Germinal center (tissue), 1 donor: Measurements from ENCODE around the gene ASF1A.
A peak's percentile ranks its signal among the peaks of the same experiment; 100 is the strongest.
"Not testable (repeated sequence)": the region's sequence is repeated elsewhere in the genome, so short reads cannot be mapped to it uniquely, and the experiment has no call there.

ENCODE experiments used
- DNase-seq: peaks from one replicate; pipeline ENCODE4 v3.0.0; 2012; ENCODE audit warnings: mixed read lengths, low spot score

Gene ASF1A

DNA sequence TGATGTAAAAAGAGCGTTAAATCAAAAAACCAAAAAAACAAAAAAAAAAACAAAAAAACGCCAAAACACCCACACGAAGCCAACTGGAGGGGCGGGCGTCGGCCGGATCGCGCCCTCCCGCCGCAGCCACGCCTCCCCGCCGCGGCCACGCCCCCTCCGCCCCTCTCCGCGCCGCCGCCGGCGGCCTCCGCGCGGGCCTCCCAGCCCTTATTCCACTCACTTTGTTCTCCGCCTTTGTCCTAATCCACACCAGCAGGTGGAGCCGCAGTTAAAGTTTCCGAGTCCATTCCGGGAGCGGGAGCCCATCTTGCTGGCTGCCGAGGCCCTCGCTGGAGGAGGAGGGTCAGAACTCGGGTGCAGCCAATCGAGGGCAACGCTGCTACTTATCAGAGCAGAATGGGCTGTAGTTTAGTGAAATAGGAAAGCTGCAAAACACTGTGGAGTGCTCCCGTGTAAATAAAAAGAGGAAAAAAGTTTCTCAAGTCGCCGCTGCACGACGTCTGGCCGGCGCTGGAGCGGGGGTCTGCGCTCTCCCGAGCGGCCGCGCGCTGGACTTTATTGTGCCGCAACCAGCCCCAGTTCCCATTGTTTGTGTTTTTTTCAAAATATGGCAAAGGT is at the start of gene ASF1A:
Gene ASF1A, plus strand, starts transcription at position 346 of the 618 bp plus-strand sequence. Its CDS starts 262 bp downstream, at position 608.
- peak; percentile 89 for DNase-seq

DNA sequence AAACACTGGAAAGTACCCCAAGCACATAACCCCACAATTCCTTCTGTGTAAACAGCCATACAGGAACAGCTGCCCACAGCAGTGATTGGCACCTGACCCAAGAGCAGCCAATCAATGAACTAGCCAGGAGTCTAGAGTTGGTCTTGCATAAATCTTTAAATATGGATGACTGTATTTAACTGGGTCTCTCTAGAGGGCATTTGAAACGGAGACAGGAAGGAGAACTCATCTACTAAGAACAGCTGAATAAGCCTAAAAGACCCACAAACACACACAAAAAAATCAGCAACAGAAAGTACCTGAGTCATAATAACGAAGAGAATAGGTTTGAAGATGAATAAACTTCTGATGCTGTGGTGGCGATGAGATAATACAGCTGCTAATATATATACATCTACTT is 49.0 kb upstream of the ASF1A start:
- peak; percentile 22 for DNase-seq

DNA sequence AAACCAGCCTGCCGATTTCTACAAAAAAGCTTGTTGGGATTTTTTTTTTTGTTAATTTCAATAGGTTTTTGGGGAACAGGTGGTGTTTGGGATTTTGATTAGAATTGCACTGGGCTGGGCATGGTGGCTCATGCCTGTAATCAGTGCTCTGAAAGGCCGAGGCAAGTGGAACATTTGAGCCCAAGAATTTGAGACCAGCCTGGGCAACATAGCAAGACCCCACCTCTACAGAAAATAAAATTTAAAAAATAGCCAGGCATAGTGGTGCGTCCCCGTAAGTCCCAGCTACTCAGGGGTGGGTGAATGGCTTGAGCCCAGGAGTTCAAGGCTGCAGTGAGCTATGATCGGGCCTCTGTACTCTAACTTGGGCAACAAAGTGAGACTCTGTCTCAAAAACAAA is 40.5 kb upstream of the ASF1A start:
- DNase-seq: no peak

DNA sequence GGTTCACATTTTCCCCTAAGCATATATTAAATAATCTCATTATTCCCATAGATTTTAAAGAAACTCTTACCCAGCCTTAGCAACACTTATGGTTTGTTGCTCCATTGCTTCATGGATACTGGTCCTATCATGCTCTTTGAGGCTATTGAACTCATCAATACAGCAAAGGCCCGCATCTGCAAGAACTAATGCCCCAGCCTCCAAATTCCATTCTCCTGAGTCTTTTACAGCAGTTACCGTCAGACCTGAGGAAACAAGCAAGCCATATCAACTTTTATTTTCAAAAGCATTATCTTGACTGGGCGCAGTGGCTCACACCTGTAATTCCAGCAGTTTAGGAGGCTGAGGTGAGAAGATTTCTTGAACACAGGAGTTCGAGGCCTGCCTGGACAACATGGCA is 37.7 kb upstream of the ASF1A start:
- DNase-seq: no peak

DNA sequence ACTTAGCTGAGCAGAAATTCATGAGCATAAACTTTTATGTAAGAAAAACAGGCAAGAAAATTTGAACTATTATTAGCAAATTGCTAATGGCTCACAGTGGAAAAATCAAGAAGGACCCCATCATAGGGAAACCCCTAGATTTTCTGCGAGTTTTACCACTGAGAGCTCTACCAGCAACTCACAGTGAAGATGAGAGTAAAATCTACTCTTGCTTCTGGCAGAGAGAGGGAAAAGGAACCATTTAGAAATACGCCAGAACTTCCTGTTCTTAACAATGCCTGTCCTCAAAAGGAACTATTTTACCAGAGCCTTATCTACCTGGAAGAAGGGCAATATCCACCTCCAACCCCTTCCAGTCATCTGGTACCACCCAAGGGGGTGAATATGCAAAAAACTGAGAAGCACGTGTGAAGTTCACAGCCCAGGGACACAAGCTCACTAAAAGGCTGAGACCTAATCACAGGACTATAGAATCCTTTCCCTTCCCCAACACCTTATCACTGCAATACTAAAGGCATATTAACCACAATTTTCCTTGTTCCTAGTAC is 34.4 kb upstream of the ASF1A start:
- no peak for DNase-seq

DNA sequence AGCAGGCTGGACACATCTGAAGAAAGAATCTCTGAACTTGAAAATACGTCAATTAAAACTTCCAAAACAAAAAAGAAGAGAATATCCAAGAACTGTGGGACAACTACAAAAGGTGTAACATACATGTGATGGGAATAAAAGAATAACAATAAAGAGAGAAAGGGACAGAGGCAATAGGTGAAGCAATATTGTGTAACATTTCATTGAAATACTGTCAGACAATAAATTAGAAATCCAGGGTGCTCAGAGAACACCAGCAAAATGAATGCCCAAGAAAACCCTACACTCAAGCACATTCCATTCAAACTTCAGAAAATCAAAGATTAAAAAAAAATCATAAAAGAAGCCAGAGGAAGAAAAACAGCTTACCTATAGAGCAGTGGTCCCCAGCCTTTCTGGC is 33.6 kb upstream of the ASF1A start:
- no peak for DNase-seq

DNA sequence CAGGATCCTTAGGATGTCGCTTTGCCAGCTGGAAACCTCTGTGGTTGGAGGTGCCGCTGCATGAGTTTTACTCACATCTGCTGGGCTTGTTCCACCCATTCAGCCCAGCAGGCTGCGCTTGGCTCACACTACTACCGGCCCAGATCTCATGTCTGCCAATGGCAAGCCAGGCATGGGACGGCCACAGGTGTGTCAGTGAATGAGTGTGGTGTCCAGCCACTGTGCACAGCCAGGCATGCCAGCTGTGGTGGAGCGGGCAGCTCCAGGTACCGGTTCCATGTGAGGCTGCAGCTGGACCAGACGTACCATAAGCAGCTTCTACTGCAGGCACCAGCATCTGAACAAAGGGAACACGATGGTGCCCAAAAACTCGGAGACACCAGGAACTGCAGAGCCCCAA is 33.1 kb upstream of the ASF1A start:
- no peak for DNase-seq

DNA sequence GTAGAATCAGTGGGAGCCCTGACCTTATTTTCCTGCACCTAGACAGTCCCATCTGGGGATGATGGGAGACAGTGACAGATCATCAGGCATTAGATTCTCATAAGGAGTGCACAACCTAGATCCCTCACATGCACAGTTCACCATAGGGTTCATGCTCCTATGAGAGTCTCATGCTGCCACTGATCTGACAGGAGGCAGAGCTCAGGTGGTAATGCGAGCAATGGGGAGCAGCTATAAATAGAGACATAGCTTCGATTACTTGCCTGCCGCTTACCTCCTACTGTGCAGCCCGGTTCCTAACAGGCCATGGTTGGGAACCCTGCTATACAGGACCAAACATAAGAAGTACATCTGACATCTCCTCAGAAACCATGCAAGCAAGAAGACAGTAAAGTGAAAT is 31.5 kb upstream of the ASF1A start:
- no peak for DNase-seq

DNA sequence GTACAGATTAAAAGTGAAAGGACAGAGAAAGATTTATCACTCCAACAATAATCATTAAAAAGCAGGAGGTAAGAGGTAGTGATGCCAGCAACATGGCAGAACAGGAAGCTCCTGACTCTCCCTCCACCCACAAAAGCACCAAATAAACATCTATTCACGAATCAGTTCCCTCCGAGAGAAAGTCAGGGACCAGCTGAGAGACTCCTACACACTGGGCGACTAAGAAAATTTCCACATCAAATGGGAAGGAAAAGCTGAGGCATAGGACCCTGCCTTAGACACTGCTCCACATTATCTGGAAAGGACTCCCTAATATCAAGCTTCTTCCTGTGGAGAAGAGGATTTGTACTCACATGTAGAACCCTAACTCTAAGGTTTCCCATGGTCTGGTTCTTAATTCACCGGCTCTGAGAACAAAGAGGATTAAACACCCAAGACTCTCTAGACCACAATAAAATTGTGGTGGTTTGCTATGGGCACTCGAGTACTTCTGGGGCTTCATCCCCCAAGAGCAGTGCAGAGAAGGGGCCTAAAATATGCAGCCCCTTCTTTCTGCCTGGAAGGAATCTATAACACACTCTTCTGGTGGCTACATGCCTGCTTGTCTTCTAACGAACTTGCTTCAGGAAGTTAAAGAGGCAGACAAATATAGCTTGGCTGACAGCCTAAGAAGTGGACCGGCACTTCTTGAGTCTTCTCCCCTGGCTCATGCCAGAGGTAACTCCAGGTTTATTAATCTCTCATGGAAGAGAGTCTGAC is 29.4 kb upstream of the ASF1A start:
- DNase-seq: no peak

DNA sequence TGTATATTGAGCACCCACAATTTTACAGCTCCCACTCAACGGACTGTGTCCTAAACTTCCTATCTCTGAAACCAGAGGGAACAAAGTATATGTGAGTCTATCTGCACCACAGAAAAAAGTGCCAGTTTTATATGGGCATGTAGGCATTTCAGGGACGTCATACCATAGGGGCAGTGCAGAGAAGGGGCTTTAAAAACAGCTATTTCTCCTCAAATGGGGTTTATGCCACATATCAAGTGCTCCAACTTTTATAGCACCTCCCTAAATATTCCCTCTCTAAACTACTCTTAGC is 28.9 kb upstream of the ASF1A start:
- DNase-seq: no peak

DNA sequence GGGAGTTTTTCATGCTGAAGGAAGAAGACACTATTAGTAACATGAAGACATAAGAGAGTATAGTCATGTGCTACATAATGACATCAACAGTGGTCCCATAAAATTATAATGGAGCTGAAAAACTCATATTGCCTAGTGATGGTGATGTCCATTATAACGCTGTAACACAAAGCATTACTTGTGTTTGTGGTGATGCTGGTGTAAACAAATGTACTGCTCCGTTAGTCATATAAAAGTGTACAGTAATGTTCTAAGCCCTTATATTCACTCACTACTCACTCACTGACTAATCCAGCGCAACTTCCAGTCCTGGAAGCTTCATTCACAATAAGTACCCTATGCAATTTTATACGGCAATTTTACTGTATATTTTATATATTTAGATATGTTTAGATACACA is 26.8 kb upstream of the ASF1A start:
- no peak for DNase-seq

DNA sequence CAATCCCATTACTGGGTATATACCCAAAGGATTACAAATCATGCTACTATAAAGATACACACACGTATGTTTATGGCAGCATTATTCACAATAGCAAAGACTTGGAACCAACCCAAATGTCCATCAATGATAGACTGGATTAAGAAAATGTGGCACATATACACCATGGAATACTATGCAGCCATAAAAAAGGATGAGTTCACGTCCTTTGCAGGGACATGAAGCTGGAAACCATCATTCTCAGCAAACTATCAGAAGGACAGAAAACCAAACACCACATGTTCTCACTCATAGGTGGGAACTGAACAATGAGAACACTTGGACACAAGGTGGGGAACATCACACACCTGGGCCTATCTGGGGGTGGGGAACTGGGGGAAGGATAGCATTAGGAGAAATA is 25.1 kb upstream of the ASF1A start:
- DNase-seq: not testable (repeated sequence)

DNA sequence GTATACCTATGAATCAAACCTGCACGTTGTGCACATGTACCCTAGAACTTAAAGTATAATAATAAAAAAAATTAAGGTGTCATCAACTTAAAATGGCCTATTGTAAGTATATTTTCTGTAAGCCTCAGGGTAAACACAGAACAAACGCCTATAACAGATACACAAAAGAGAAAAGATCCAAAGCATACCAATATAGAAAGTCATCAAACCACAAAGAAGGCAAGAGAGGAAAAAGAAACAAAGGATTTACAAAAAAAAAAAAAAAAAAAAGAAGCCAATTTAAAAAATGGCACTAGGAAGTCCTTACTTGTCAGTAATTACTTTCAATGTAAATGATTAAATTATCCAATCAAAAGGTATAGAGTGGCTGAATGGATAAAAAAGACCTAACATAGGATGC is 24.6 kb upstream of the ASF1A start:
- DNase-seq: no peak

DNA sequence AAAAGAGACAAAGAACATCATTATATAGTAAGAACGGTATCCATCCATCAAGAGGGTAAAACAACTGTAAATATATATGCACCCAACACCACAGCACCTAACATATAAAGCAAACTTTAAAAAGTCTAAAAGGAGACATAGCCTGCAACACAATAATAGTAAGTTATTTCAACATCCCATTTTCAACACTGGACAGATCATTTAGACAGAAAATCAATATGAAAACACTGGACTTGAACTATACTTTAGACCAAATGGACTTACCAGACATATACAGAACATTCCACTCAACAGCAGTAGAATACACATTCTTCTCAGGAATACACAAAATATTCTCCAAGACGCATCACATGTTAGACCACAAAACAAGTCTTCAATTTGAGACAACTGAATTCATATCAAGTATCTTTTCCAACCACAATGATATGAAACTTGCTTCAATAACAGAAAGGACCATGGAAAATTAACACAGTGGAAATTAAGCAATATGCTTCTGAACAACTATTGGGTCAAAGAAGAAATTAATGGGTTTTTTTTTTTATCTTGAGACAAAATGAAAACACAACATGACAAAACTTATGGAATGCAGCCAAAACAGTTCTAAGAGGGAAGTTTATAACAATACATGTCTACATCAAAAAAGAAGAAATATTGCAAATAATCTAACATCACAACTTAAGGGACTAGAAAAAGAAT is 23.9 kb upstream of the ASF1A start:
- no peak for DNase-seq

DNA sequence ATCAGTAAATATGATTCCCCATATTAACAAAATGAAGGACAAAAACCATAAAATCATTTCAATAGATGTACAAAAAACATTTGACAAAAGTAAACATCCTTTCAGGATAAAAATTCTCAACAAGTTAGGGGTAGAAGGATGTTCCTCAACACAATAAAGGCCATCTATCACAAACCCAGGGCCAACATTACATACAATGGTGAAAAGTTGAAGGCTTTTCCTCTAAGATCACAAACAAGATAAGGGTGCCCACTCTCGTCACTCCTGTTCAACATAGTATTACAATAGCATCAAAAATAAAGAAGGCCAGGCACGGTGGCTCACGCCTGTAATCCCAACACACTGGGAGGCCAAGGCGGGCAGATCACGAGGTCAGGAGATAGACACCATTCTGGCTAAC is 22.6 kb upstream of the ASF1A start:
- no peak for DNase-seq

DNA sequence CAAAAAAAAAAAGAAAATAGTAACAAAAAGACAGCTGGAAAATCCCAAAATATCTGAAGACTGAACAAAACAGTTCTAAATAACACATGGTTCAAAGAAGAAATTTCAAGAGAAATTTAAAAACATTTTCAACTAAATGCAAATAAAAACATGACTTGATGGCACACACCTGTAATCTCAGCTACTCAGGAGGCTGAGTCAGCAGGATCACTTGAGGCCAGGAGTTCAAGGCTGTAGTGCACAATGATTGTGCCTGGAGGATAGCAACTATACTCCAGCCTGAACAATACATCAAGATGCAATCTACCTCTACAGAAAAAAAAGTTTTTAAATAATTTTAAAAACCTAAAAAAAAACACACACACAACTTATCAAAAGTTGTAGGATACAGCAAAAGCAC is 21.6 kb upstream of the ASF1A start:
- DNase-seq: no peak

DNA sequence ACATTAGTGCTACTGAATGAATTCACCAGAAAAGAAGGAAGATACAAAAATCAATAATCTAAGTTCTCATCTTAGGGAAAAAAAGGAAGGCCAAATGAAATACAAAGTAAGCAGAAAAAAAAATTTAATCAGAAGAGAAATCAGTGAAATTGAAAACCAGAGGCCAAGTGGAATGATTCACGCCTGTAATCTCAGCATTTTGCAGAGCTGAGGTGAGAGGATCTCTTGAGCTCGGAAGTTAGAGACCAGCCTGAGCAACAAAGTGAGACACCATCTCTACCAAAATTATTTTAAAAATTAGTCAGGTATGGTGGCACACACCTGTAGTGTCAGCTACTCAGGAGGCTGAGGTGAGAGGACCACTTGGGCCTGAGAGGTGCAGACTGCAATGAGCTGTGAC is 21.2 kb upstream of the ASF1A start:
- no peak for DNase-seq

DNA sequence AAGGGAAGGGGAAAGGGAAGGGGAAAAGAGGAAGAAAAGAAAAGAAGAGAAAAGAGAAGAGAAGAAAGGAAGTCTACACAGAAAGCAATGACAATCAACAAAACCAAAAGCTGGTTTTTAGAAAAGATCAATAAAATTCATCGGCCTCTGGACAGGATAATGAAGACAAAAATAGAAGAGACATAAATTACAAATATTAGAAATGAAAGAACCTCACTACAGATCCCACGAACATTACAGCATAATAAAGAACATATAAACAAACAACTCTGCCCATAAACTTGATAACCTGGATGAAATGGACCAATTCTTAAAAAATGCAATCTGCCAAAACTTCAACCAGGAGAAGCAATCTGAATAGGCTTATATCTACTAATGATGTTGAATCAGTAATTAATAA is 20.7 kb upstream of the ASF1A start:
- DNase-seq: no peak

DNA sequence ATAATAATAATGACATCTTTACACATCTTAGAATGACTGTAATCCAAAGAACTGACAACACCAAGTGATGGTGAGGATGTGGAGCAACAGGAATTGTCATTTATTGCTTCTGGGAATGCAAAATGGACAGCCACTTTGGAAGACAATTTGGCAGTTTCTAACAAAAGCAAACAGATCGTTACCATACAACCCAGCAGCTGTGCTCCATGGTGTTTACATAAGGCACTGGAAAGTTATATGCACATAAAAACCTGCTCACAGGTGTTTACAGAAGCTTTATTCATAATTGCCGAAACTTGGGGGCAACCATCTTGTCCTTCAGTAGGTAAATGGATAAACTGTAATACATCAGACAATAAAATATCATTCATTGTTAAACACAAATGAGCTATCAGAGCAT is 18.3 kb upstream of the ASF1A start:
- DNase-seq: no peak

DNA sequence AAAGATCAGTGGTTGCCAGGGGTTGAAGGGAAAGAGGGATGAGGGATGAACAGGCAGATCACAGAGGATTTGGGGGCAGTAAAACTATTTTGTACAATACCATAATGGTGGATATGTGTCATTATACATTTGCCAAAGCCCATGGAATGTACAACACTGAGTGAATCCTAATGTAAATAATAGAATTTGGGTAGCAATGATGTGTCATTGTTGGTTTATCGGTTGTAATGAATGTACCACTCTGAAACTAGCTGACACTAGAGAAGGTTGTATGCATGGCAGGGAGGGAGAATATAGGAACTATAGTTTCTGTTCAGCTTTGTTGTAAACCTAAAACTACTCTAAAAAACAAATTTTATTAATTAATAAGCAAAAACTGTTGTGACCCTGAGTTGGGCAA is 17.8 kb upstream of the ASF1A start:
- DNase-seq: no peak

DNA sequence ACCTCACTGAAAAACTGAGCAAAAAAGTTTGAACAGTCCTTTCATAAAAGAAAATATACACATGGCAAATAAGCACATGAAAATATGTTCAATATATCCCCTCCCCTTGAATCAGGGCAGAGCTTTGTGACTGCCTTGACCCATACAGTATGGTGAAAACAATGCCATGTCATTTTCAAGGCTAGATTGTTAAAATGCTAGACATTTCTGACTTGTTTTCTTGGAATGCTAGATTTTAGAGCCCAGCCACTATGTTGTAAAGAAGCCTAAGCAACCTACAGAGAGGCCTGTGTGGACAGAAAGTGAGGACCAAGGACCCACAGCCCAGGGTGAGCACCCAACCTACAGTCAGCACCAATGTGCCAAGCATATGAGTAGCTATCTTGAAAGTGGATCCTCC is 17.1 kb upstream of the ASF1A start:
- no peak for DNase-seq

DNA sequence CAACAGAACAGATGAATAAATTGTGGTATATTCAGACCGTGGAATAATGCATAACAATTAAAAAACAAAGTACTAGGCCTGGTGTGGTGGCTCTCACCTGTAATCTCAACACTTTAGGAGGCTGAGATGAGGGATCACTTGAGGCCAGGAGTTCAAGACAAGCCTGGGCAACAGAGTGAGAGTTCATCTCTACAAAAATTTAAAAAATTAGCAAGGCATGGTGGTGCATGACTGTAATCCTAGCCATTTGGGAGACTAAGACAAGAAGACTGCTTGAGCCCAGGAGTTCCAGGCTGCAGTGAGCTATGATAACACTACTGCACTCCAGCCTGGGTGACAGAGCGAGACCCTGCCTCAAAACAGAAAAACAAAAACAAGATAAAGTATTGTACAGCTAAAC is 16.1 kb upstream of the ASF1A start:
- DNase-seq: no peak
